IMR-90 (cell line): ENCODE measurements around the gene RERE. TPM values are rescaled to one million over a fixed set of nuclear protein-coding genes. Genes with fewer than 3 reads are reported as not detected.

Source experiments
- ATAC-seq: fragments of 200-7000 bp; cut with Tn5 transposase; 2 replicates; pipeline ENCODE4 v1.9.1; 2020; ENCODE audit warnings: low read depth, mild to moderate bottlenecking, moderate library complexity
- BruUV-seq: library from RNA; stranded (reverse); fragments of 400-500 nt; replicated peaks from 2 replicates; lab custom pipeline; 2021; lab: Mats Ljungman, UMichigan
- CTCF ChIA-PET: fragments of 300-600 bp; formaldehyde crosslinking; extraction: SDS; loops from one replicate; lab custom pipeline; 2021; ENCODE audit warnings: antibody characterized with exemption; lab: Yijun Ruan, JAX
- POLR2A ChIA-PET: fragments of 300-600 bp; sonication (Branson Sonifier 250); formaldehyde crosslinking; loops from one replicate; lab custom pipeline; 2022; ENCODE audit warnings: antibody characterized with exemption; ENCODE audit not compliant: unreplicated experiment; lab: Charles Lee
- DNase-seq: peaks from one replicate; pipeline ENCODE4 v3.0.0; 2013
- H2AFZ ChIP-seq: replicated peaks from 2 replicates; pipeline ENCODE3; 2013; ENCODE audit warnings: low read length, mild to moderate bottlenecking; ENCODE audit not compliant: poor library complexity
- H2AK5ac ChIP-seq: 2 replicates; pipeline ENCODE4 v1.6.1; 2013; ENCODE audit warnings: low read depth, low read length, inconsistent platforms
- H2AK9ac ChIP-seq: replicated peaks from 2 replicates; pipeline ENCODE3; 2013; ENCODE audit warnings: mild to moderate bottlenecking, low read depth, low read length, moderate library complexity; ENCODE audit not compliant: poor library complexity
- H2BK120ac ChIP-seq: 2 replicates; pipeline ENCODE4 v1.6.1; 2013; ENCODE audit warnings: low read depth, low read length, inconsistent platforms
- H2BK15ac ChIP-seq: 3 replicates; pipeline ENCODE4 v1.6.1; 2013; ENCODE audit warnings: low read depth, low read length, inconsistent platforms
- H2BK20ac ChIP-seq: 2 replicates; pipeline ENCODE4 v1.6.1; 2013; ENCODE audit warnings: low read depth, mild to moderate bottlenecking, inconsistent platforms, low read length, moderate library complexity
- H2BK5ac ChIP-seq: 2 replicates; pipeline ENCODE4 v1.6.1; 2013; ENCODE audit warnings: mild to moderate bottlenecking, low read depth, low read length, inconsistent platforms; ENCODE audit not compliant: poor library complexity, severe bottlenecking
- H3K14ac ChIP-seq: replicated peaks from 2 replicates; pipeline ENCODE4 v1.6.1; 2013; ENCODE audit warnings: low read depth, low read length, inconsistent platforms
- H3K18ac ChIP-seq: 2 replicates; pipeline ENCODE4 v1.6.1; 2013; ENCODE audit warnings: low read depth, low read length, control low read depth
- H3K23ac ChIP-seq: 2 replicates; pipeline ENCODE4 v1.6.1; 2013; ENCODE audit warnings: low read depth, low read length, inconsistent platforms
- H3K27ac ChIP-seq: 2 replicates; pipeline ENCODE4 v1.5.1; 2013; ENCODE audit warnings: mild to moderate bottlenecking, control low read depth, low read length; ENCODE audit not compliant: insufficient read depth
- H3K27me3 ChIP-seq: 2 replicates; pipeline ENCODE4 v1.6.1; 2013; ENCODE audit warnings: low read length; ENCODE audit not compliant: control insufficient read depth, insufficient read depth
- H3K36me3 ChIP-seq: 2 replicates; pipeline ENCODE4 v1.6.1; 2013; ENCODE audit warnings: low read length, mixed read lengths; ENCODE audit not compliant: control insufficient read depth, insufficient read depth
- H3K4ac ChIP-seq: 2 replicates; pipeline ENCODE4 v1.6.1; 2013; ENCODE audit warnings: low read depth, low read length, inconsistent platforms
- H3K4me1 ChIP-seq: 2 replicates; pipeline ENCODE4 v1.6.1; 2013; ENCODE audit warnings: low read length, mixed read lengths; ENCODE audit not compliant: control insufficient read depth, insufficient read depth
- H3K4me2 ChIP-seq: 2 replicates; pipeline ENCODE4 v1.6.1; 2013; ENCODE audit warnings: low read depth, mild to moderate bottlenecking, control low read depth, low read length, moderate library complexity
- H3K4me3 ChIP-seq: 2 replicates; pipeline ENCODE4 v1.5.1; 2013; ENCODE audit warnings: low read depth, mild to moderate bottlenecking, control low read depth, low read length, moderate library complexity; ENCODE audit not compliant: insufficient read depth
- H3K56ac ChIP-seq: 2 replicates; pipeline ENCODE4 v1.6.1; 2013; ENCODE audit warnings: low read length, inconsistent platforms; ENCODE audit not compliant: insufficient read depth; ENCODE audit errors: extremely low read depth
- H3K79me1 ChIP-seq, 2 experiments: 2 replicates each; pipeline ENCODE4 v1.6.1; 2013; ENCODE audit warnings: low read length in 2 of 2, inconsistent platforms in 1 of 2, low read depth in 1 of 2
- H3K9ac ChIP-seq: 2 replicates; pipeline ENCODE4 v1.6.1; 2013; ENCODE audit warnings: low read depth, low read length, control low read depth
- H3K9me1 ChIP-seq: 2 replicates; pipeline ENCODE4 v1.6.1; 2013; ENCODE audit warnings: low read length, inconsistent platforms; ENCODE audit not compliant: insufficient read depth
- H3K9me3 ChIP-seq: 2 replicates; pipeline ENCODE4 v1.6.1; 2013; ENCODE audit warnings: low read length; ENCODE audit not compliant: control insufficient read depth, insufficient read depth
- H4K20me1 ChIP-seq: 2 replicates; pipeline ENCODE4 v1.6.1; 2013; ENCODE audit warnings: low read length, inconsistent platforms; ENCODE audit not compliant: insufficient read depth
- H4K5ac ChIP-seq: 2 replicates; pipeline ENCODE4 v1.6.1; 2013; ENCODE audit warnings: mild to moderate bottlenecking, low read depth, low read length, control low read depth
- H4K8ac ChIP-seq, 2 experiments: 2 replicates each; pipeline ENCODE4 v1.6.1; 2013; ENCODE audit warnings: low read depth in 2 of 2, low read length in 2 of 2, control low read depth in 1 of 2, inconsistent platforms in 1 of 2
- H4K91ac ChIP-seq: 2 replicates; pipeline ENCODE4 v1.6.1; 2013; ENCODE audit warnings: low read depth, low read length, inconsistent platforms; ENCODE audit not compliant: insufficient read depth
- CEBPB ChIP-seq: IDR thresholded peaks from 2 replicates; pipeline ENCODE4 v1.6.1; 2012; ENCODE audit warnings: low read depth, low read length, improper control_type of control experiment
- MAFK ChIP-seq: IDR thresholded peaks from 2 replicates; pipeline ENCODE4 v1.6.1; 2012; ENCODE audit warnings: low read depth, low read length, improper control_type of control experiment
- MAZ ChIP-seq: IDR thresholded peaks from 2 replicates; pipeline ENCODE4 v1.6.1; 2012; ENCODE audit warnings: low read depth, mild to moderate bottlenecking, low read length, improper control_type of control experiment, moderate library complexity, borderline replicate concordance
- POLR2A ChIP-seq: IDR thresholded peaks from 2 replicates; pipeline ENCODE4 v1.6.1; 2012; ENCODE audit warnings: mild to moderate bottlenecking, low read depth, low read length
- SMC3 ChIP-seq: fragments of 150-350 bp; IDR thresholded peaks from 2 replicates; pipeline ENCODE4 v1.6.1; 2016; ENCODE audit warnings: low read depth, mild to moderate bottlenecking, antibody characterized with exemption, low read length, moderate library complexity
- WGBS, 2 experiments: methylation state at CpG; one replicate each; pipeline versions ENCODE4 v1.1.5 to v1.1.7; 2013; ENCODE audit warnings: missing lambda C conversion rate in 2 of 2; ENCODE audit not compliant: insufficient read length in 1 of 2; ENCODE audit errors: extremely low coverage in 2 of 2; 5-methylcytosine and 5-hydroxymethylcytosine counted together
- dilution Hi-C: fragments of 300-500 bp; cut with HindIII; formaldehyde crosslinking; loops from one replicate; pipeline ENCODE4 v1.14.3; 2018; ENCODE audit warnings: low sequenced_read_pairs; ENCODE audit not compliant: unreplicated experiment
- in situ Hi-C: fragments of 300-500 bp; cut with MboI; formaldehyde crosslinking; loops from 3 replicates; pipeline ENCODE4 v1.14.3; 2019; ENCODE audit warnings: low sequenced_read_pairs, inconsistent platforms, mixed read lengths
- intact Hi-C: fragments of 100-400 bp; cut with micrococcal nuclease; formaldehyde crosslinking; loops from 2 replicates; pipeline ENCODE4 v1.10.0; 2022
- polyA plus RNA-seq, 3 experiments: library from polyadenylated mRNA; depleted of rRNA; stranded (reverse); fragments of >200 nt; gene quantifications; 2 replicates each; pipeline ENCODE4 v1.2.3, GENCODE V29; 2012; ENCODE audit warnings: low replicate concordance in 1 of 3
- total RNA-seq: library from RNA; depleted of rRNA; stranded (reverse); fragments of >200 nt; gene quantifications from 2 replicates; pipeline ENCODE4 v1.2.3, GENCODE V29; 2012

RERE gene
- total and polyA plus RNA-seq, 2 of the 4 experiments (the other 2 are of a cell fraction): 11.5 to 25.1 TPM

DNA sequence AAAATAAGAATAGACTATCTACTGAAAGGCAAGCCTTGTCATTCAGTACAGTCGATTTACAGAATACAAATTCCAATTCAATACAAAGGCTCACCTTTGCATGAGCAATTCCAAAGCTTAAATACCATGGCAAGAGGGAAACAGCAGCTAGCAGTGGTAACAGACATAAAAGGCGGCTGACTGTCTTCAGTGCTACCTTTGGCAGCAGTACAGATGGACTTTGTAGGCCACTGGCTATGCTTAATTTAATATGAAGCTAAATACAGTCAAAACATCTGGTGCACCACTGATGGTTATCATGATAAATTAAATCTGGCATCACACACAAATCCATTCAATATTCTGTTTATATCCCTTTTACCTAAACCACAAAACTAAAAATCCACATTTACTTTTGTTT is 62.4 kb downstream of the RERE start:
- POLR2A ChIA-PET: no interaction called here
- intact Hi-C loops: no loop called here

More for the DNA sequence above, 62.4 kb downstream of the RERE start:
- Histone ChIP-seq H3K4me1 (no peaks in the 10 kb centered on the region), H2AK5ac (no peak overlapping the region), H3K56ac (no peak overlapping the region), H2AFZ (no peak overlapping the region), H4K8ac (no peak overlapping the region), H3K23ac (no peak overlapping the region), H2BK20ac (no peak overlapping the region), H2BK120ac (no peak overlapping the region), H2BK5ac (no peak overlapping the region), H4K91ac (no peak overlapping the region), H3K18ac (no peak overlapping the region), H2BK15ac (no peak overlapping the region), H3K14ac (0 out of 2 replicates have a peak overlapping the region, but pooled peaks have one; percentile 15), H3K4ac (no peak overlapping the region), H3K9me1 (no peaks in the 10 kb centered on the region), H3K4me2 (no peak overlapping the region), H4K5ac (no peak overlapping the region), H3K4me3 (no peak overlapping the region), H3K9ac (no peak overlapping the region), H4K20me1 (no peaks in the 10 kb centered on the region), H3K36me3 (no peaks in the 10 kb centered on the region), H3K27ac (no peak overlapping the region), H2AK9ac (no peak overlapping the region), H3K27me3 (no peaks in the 10 kb centered on the region), H3K9me3 (no peaks in the 10 kb centered on the region), H3K79me1 (peaks cover 8 to 10% of the 10 kb centered on the region in 2 experiments; a peak in 3 of 4 replicates)
- BruUV-seq: no TSS peak
- ATAC-seq: no peak
- DNase-seq: no peak
- dilution Hi-C loops: no loop called here
- CTCF ChIA-PET: interaction anchor here (1.1 kb wide), 1 partner anchor 20 kb away, joined by 4 read pairs; no protein-coding TSS in a partner anchor
- in situ Hi-C loops: no loop called here
- no CpG with 5 or more reads among the region's 2 CpGs for WGBS, 2 experiments
- TF ChIP-seq POLR2A: no peak
- no peak for TF ChIP-seq MAZ
- no peak for TF ChIP-seq SMC3
- no peak for TF ChIP-seq MAFK
- no peak for TF ChIP-seq CEBPB
